Testis (tissue), 5 donors: ENCODE measurements around the gene S100A9. TPM values are rescaled to one million over a fixed set of nuclear protein-coding genes. Genes with fewer than 3 reads are reported as not detected.

Experiments used
- DNase-seq: peaks from one replicate; pipeline ENCODE4 v3.0.0-alpha.2; 2019
- H3K27ac ChIP-seq, 2 donors: fragments of 200-600 bp; sonication (generic); one replicate each; pipeline ENCODE4 v1.5.1; 2019
- H3K27me3 ChIP-seq: fragments of 200-600 bp; sonication (generic); one replicate; pipeline ENCODE4 v1.5.1; 2019
- H3K36me3 ChIP-seq: fragments of 200-600 bp; sonication (generic); one replicate; pipeline ENCODE4 v1.5.1; 2017; ENCODE audit warnings: low read depth; ENCODE audit errors: missing control alignments
- H3K4me1 ChIP-seq: fragments of 200-600 bp; sonication (generic); one replicate; pipeline ENCODE4 v1.5.1; 2019
- H3K4me3 ChIP-seq, 2 donors: fragments of 200-600 bp; sonication (generic); one replicate each; pipeline ENCODE4 v1.5.1; 2017 to 2019
- H3K9me3 ChIP-seq: fragments of 200-600 bp; sonication (generic); one replicate; pipeline ENCODE4 v1.5.1; 2017
- CTCF ChIP-seq, 3 experiments: fragments of 450-650 bp in 2 of 3; fragments of 200-600 bp in 1 of 3; sonication (generic) in 1 of 3; IDR thresholded peaks; one replicate each; pipeline ENCODE4 v1.5.1; 2016 to 2019; ENCODE audit warnings: antibody characterized with exemption in 3 of 3, mild to moderate bottlenecking in 2 of 3, moderate library complexity in 1 of 3
- POLR2A ChIP-seq: fragments of 450-650 bp; IDR thresholded peaks from one replicate; pipeline ENCODE4 v1.6.1; 2017; ENCODE audit warnings: antibody characterized with exemption, mild to moderate bottlenecking, moderate library complexity
- WGBS, 2 donors: methylation state at CpG; one replicate each; pipeline ENCODE4 v1.1.5; 2018; 5-methylcytosine and 5-hydroxymethylcytosine counted together
- intact Hi-C: fragments of 100-400 bp; cut with DNase I; formaldehyde crosslinking; loops from one replicate; pipeline ENCODE4 v1.15.1; 2023; ENCODE audit warnings: low total_unique reads
- long read RNA-seq, 2 donors: transcript quantifications; one replicate each; lab custom pipeline, GENCODE V29; 2026
- polyA plus RNA-seq: library from polyadenylated mRNA; stranded (reverse); fragments of 350-450 nt; fragmentation: Illumina TruSeq; extraction: RNeasy Lipid Tissue Mini Kit (QIAGEN cat#74804); gene quantifications from one replicate; pipeline ENCODE4 v1.2.3, GENCODE V29; 2014; ENCODE audit warnings: low read depth, low replicate concordance; ENCODE audit not compliant: insufficient read depth
- total RNA-seq, 2 donors: library from RNA; depleted of rRNA; stranded (reverse); fragments of >200 nt; gene quantifications; one replicate each; pipeline ENCODE4 v1.2.3, GENCODE V29; 2016

The S100A9 gene
- 10 to 100 TPM in 1 of 2 donors, 1 to 10 TPM in 1; 4.6 to 10.7 TPM for total RNA-seq
- 36.6 TPM for polyA plus RNA-seq
- long read RNA-seq, donor 1, transcript S100A9-201 (3 exons, 577 nt) = major isoform, 11 of 11 reads
- long read RNA-seq, donor 1, partial matches to known transcripts = 0 of 11 reads
- long read RNA-seq, donor 1, other reads (novel, unspliced or antisense) = 0 of 11 reads
- long read RNA-seq, donor 2, partial matches to known transcripts = 0 of 4 reads
- long read RNA-seq, donor 2, other reads (novel, unspliced or antisense) = 0 of 4 reads

- Histone ChIP-seq H3K36me3 (no peaks in the 10 kb centered on the region), H3K4me1 (no peaks in the 10 kb centered on the region), H3K27ac (no peak within 1 kb of the TSS), H3K9me3 (no peaks in the 10 kb centered on the region), H3K27me3 (no peaks in the 10 kb centered on the region), H3K4me3 (no peak within 1 kb of the TSS)
- 91 to 92% methylated on average over 11 of the region's 11 CpGs for WGBS, 2 donors
- TF ChIP-seq POLR2A = no peak
- TF ChIP-seq CTCF (IDR thresholded peaks at IDR 0.05) = no peak
- no peak for DNase-seq
- intact Hi-C loops = loop anchor here (10.0 kb wide), 1 partner anchor 137 kb away; no protein-coding TSS in a partner anchor
Observed at GRCh38 chr1:153357853-153358690, at the start of gene S100A9. Gene S100A9 (plus strand): TSS chr1:153357854. CDS start chr1:153358284, 430 bp downstream.

GRCh38 chr1:153308540-153308939 lies 49.1 kb upstream of the S100A9 start:
- WGBS, 2 donors = 70 to 90% methylated on average over 2 of the region's 2 CpGs
- no peak for DNase-seq

GRCh38 chr1:153309441-153309840 lies 48.2 kb upstream of the S100A9 start:
- H3K27ac ChIP-seq = no peak overlapping the region
- intact Hi-C loops = no loop called here
- H3K36me3 ChIP-seq = no peaks in the 10 kb centered on the region
- H3K4me1 ChIP-seq = no peaks in the 10 kb centered on the region
- H3K27me3 ChIP-seq = no peaks in the 10 kb centered on the region
- H3K9me3 ChIP-seq = no peaks in the 10 kb centered on the region
- no peak for DNase-seq
- TF ChIP-seq POLR2A (no peak), CTCF (IDR thresholded peaks at IDR 0.05) (no peak)
- H3K4me3 ChIP-seq = no peak overlapping the region
- WGBS, 2 donors = 60 to 84% methylated on average over 1 to 2 of the region's 2 CpGs

More at GRCh38 chr1:153308540-153308939, 49.1 kb upstream of the S100A9 start:
- H3K36me3 ChIP-seq = no peaks in the 10 kb centered on the region
- no peaks in the 10 kb centered on the region for H3K9me3 ChIP-seq
- H3K4me3 ChIP-seq = no peak overlapping the region
- intact Hi-C loops = no loop called here
- TF ChIP-seq POLR2A (no peak), CTCF (IDR thresholded peaks at IDR 0.05) (no peak)
- H3K27ac ChIP-seq = no peak overlapping the region
- no peaks in the 10 kb centered on the region for H3K27me3 ChIP-seq
- no peaks in the 10 kb centered on the region for H3K4me1 ChIP-seq

DNA sequence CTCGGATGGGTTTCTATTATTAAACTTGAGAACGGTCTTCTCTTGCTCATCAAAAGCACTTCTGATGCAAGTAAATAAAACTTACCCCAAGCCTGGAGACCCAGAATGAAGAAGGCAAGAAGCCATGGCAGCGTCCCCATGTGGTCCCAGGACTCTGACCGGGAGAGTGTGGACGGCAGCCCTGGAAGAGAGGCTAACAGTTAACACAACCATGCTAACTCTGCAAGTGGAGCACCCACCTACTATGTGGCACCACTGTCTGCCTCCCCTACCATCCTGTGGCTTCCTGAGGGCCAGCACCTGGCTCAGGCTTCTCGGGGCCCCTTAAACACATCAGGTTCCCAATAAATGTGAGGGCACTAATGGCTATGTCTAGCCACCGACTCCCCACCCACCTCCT lies 47.1 kb upstream of the S100A9 start:
- Histone ChIP-seq H3K4me1 (no peaks in the 10 kb centered on the region), H3K9me3 (no peaks in the 10 kb centered on the region), H3K36me3 (no peaks in the 10 kb centered on the region), H3K27ac (no peak overlapping the region), H3K27me3 (no peaks in the 10 kb centered on the region), H3K4me3 (no peak overlapping the region)
- intact Hi-C loops = no loop called here
- TF ChIP-seq CTCF (IDR thresholded peaks at IDR 0.05) = no peak
- no peak for TF ChIP-seq POLR2A
- DNase-seq = no peak
- 78 to 82% methylated on average over 6 to 7 of the region's 7 CpGs for WGBS, 2 donors
